ENCODE results near the gene YAP1. TPM values are rescaled to one million over a fixed set of nuclear protein-coding genes. Genes with fewer than 3 reads are reported as not detected.

The YAP1 gene
- total and polyA plus RNA-seq, 2 donors (not counting 1 experiment from before 2014, with no cell fraction given), result 116 to 169 TPM

- peak overlapping the region; percentile 11 for H3K4me2 ChIP-seq (ENCODE audit: extremely low read depth, insufficient read depth, low read length)
- peaks cover 13% of the 10 kb centered on the region for H3K4me1 ChIP-seq (ENCODE audit: control insufficient read depth, extremely low read depth, insufficient read depth, low read length)
- DNase-seq (ENCODE audit: low read depth in 2 of 2), result peak in 1 of 2 donors; percentile 46
- no peak overlapping the region for H2AFZ ChIP-seq (ENCODE audit: low read length)
- no peak for TF ChIP-seq EZH2 (IDR thresholded peaks at IDR 0.05; ENCODE audit: low read length, missing control alignments)
- no peak for TF ChIP-seq CTCF (conservative IDR thresholded peaks at IDR 0.05 in 1 of 2, IDR thresholded peaks at IDR 0.05 in 1 of 2; ENCODE audit: low read depth in 1 of 2, low read length in 2 of 2)
- H3K4me3 ChIP-seq (replicated peaks in 1 of 4; ENCODE audit: control extremely low read depth in 1 of 4, insufficient read depth in 1 of 4, low read depth in 3 of 4, low read length in 4 of 4), result peak overlapping the region in 1 of 4 experiments; percentile 0
- H3K27me3 ChIP-seq (ENCODE audit: control insufficient read depth, insufficient read depth, low read length), result no peaks in the 10 kb centered on the region
- no peaks in the 10 kb centered on the region for H4K20me1 ChIP-seq (ENCODE audit: control insufficient read depth, extremely low read depth, insufficient read depth, low read length)
- H3K36me3 ChIP-seq (ENCODE audit: control insufficient read depth, insufficient read depth, low read length), result no peaks in the 10 kb centered on the region
- H3K9ac ChIP-seq (ENCODE audit: insufficient read depth, low read length), result peak overlapping the region; percentile 39
- no peaks in the 10 kb centered on the region for H3K9me3 ChIP-seq (ENCODE audit: control insufficient read depth, insufficient read depth, low read depth, low read length)
- peaks cover 89% of the 10 kb centered on the region for H3K79me2 ChIP-seq (ENCODE audit: control insufficient read depth, insufficient read depth, low read length)
- H3K27ac ChIP-seq (ENCODE audit: insufficient read depth, low read length), result peak overlapping the region; percentile 84
These were observed 28.0 kb downstream of the YAP1 start for GRCh38 chr11:102138223-102138622.

GRCh38 chr11:102138670-102139069 is 28.4 kb downstream of the YAP1 start:
- peaks cover 89% of the 10 kb centered on the region for H3K79me2 ChIP-seq (ENCODE audit: control insufficient read depth, insufficient read depth, low read length)
- no peaks in the 10 kb centered on the region for H3K36me3 ChIP-seq (ENCODE audit: control insufficient read depth, insufficient read depth, low read length)
- TF ChIP-seq CTCF (conservative IDR thresholded peaks at IDR 0.05 in 1 of 2, IDR thresholded peaks at IDR 0.05 in 1 of 2; ENCODE audit: low read depth in 1 of 2, low read length in 2 of 2) (no peak), EZH2 (IDR thresholded peaks at IDR 0.05; ENCODE audit: low read length, missing control alignments) (no peak)
- no peaks in the 10 kb centered on the region for H4K20me1 ChIP-seq (ENCODE audit: control insufficient read depth, extremely low read depth, insufficient read depth, low read length)
- H3K9me3 ChIP-seq (ENCODE audit: control insufficient read depth, insufficient read depth, low read depth, low read length), result no peaks in the 10 kb centered on the region
- peak overlapping the region; percentile 61 for H3K4me2 ChIP-seq (ENCODE audit: extremely low read depth, insufficient read depth, low read length)
- H3K27me3 ChIP-seq (ENCODE audit: control insufficient read depth, insufficient read depth, low read length), result no peaks in the 10 kb centered on the region
- H3K4me3 ChIP-seq (replicated peaks in 1 of 4; ENCODE audit: control extremely low read depth in 1 of 4, insufficient read depth in 1 of 4, low read depth in 3 of 4, low read length in 4 of 4), result peak overlapping the region in 2 of 4 experiments; percentile 9 to 17
- H3K27ac ChIP-seq (ENCODE audit: insufficient read depth, low read length), result peak overlapping the region; percentile 84
- DNase-seq (ENCODE audit: low read depth in 2 of 2), result peak; percentile 89 to 96
- H3K4me1 ChIP-seq (ENCODE audit: control insufficient read depth, extremely low read depth, insufficient read depth, low read length), result peaks cover 13% of the 10 kb centered on the region
- no peak overlapping the region for H2AFZ ChIP-seq (ENCODE audit: low read length)
- no peak overlapping the region for H3K9ac ChIP-seq (ENCODE audit: insufficient read depth, low read length)

GRCh38 chr11:102139081-102139498 is 28.8 kb downstream of the YAP1 start:
- peak; percentile 95 for DNase-seq (ENCODE audit: low read depth in 2 of 2)
- no peaks in the 10 kb centered on the region for H4K20me1 ChIP-seq (ENCODE audit: control insufficient read depth, extremely low read depth, insufficient read depth, low read length)
- peak overlapping the region in 3 of 4 experiments; percentile 10 to 18 (median 17) for H3K4me3 ChIP-seq (replicated peaks in 1 of 4; ENCODE audit: control extremely low read depth in 1 of 4, insufficient read depth in 1 of 4, low read depth in 3 of 4, low read length in 4 of 4)
- H3K9ac ChIP-seq (ENCODE audit: insufficient read depth, low read length), result no peak overlapping the region
- H3K4me2 ChIP-seq (ENCODE audit: extremely low read depth, insufficient read depth, low read length), result peak overlapping the region; percentile 61
- TF ChIP-seq EZH2 (IDR thresholded peaks at IDR 0.05; ENCODE audit: low read length, missing control alignments), result no peak
- TF ChIP-seq CTCF (conservative IDR thresholded peaks at IDR 0.05 in 1 of 2, IDR thresholded peaks at IDR 0.05 in 1 of 2; ENCODE audit: low read depth in 1 of 2, low read length in 2 of 2), result no peak
- H3K27me3 ChIP-seq (ENCODE audit: control insufficient read depth, insufficient read depth, low read length), result no peaks in the 10 kb centered on the region
- no peaks in the 10 kb centered on the region for H3K9me3 ChIP-seq (ENCODE audit: control insufficient read depth, insufficient read depth, low read depth, low read length)
- H3K27ac ChIP-seq (ENCODE audit: insufficient read depth, low read length), result peak overlapping the region; percentile 84
- peaks cover 89% of the 10 kb centered on the region for H3K79me2 ChIP-seq (ENCODE audit: control insufficient read depth, insufficient read depth, low read length)
- H3K4me1 ChIP-seq (ENCODE audit: control insufficient read depth, extremely low read depth, insufficient read depth, low read length), result peaks cover 15% of the 10 kb centered on the region
- no peak overlapping the region for H2AFZ ChIP-seq (ENCODE audit: low read length)
- no peaks in the 10 kb centered on the region for H3K36me3 ChIP-seq (ENCODE audit: control insufficient read depth, insufficient read depth, low read length)
